ENCODE measurements around the gene JAK2. TPM values are rescaled to one million over a fixed set of nuclear protein-coding genes. Genes with fewer than 3 reads are reported as not detected.

JAK2 gene
- polyA plus RNA-seq, 1 of the 3 experiments (the other 2 are of a cell fraction), result 1.3 TPM

DNA sequence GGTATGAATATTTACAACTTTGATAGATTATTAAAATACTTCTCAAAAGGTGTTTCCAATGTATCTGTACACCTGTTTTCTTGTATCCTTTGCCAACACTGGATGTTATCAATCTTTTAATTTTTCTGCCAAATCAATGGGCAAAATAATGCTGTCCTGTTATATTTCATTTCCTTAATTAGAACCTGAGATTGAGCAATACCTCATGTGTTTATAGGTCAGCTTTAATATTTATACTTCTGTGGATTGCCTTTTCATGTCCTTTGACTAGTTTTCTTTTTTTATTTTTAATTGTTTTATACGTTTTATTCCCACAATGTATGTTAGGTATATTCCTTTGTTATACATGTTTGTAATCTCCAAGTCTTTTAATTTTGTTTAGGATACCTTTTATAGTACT lies 77.6 kb downstream of the JAK2 start:
- peaks cover 6% of the 10 kb centered on the region for H3F3A ChIP-seq (replicated peaks; ENCODE audit: insufficient read depth)
- TF ChIP-seq NRF1 (IDR thresholded peaks at IDR 0.05; ENCODE audit: low read depth, low read length) (no peak), MEF2A (IDR thresholded peaks at IDR 0.05; ENCODE audit: borderline replicate concordance, low read depth) (no peak), RCOR1 (IDR thresholded peaks at IDR 0.05; ENCODE audit: low read length) (no peak), RFX5 (IDR thresholded peaks at IDR 0.05; ENCODE audit: low read length) (no peak), GABPA (IDR thresholded peaks at IDR 0.05; ENCODE audit: low read depth) (no peak), MXI1 (IDR thresholded peaks at IDR 0.05; ENCODE audit: low read depth, low read length) (no peak), FOXJ3 (CRISPR knock-in tag; IDR thresholded peaks at IDR 0.05) (no peak), RAD21 (IDR thresholded peaks at IDR 0.05; ENCODE audit: low read length) (no peak), USF2 (IDR thresholded peaks at IDR 0.05; ENCODE audit: borderline replicate concordance, low read depth, low read length) (no peak), POLR2AphosphoS5 (IDR thresholded peaks at IDR 0.05; ENCODE audit: low read depth, low read length) (no peak), MAX (IDR thresholded peaks at IDR 0.05; ENCODE audit: low read depth) (no peak)
- no peaks in the 10 kb centered on the region for H3K9me2 ChIP-seq
- no peaks in the 10 kb centered on the region for H3K27me3 ChIP-seq (ENCODE audit: insufficient read depth)
- H3K9me3 ChIP-seq, result no peaks in the 10 kb centered on the region
- peaks cover 3 to 37% of the 10 kb centered on the region in 2 experiments for H3K36me3 ChIP-seq (replicated peaks in 1 of 2; ENCODE audit: control insufficient read depth in 1 of 2, insufficient read depth in 2 of 2, low read length in 1 of 2)
- WGBS (ENCODE audit: low lambda C conversion rate), result 67% methylated on average over 1 of the region's 1 CpG
- no peak for DNase-seq
- ChIA-PET POLR2A (no interaction called here), CTCF (interaction anchor here (0.9 kb wide), 1 partner anchor 300 kb away, joined by 3 read pairs; no protein-coding TSS in a partner anchor)
- no peaks in the 10 kb centered on the region for H3K79me2 ChIP-seq (ENCODE audit: insufficient read depth)
- H2AFZ ChIP-seq (ENCODE audit: low read depth), result no peak overlapping the region
- no peaks in the 10 kb centered on the region for H3K4me1 ChIP-seq (ENCODE audit: control insufficient read depth in 1 of 2, insufficient read depth in 2 of 2, low read depth in 1 of 2, low read length in 1 of 2)
- no peak overlapping the region for H3K9ac ChIP-seq
- H3K4me3 ChIP-seq (ENCODE audit: low read depth in 2 of 2, low read length in 1 of 2), result no peak overlapping the region
- no peak overlapping the region for H3K27ac ChIP-seq (ENCODE audit: low read depth in 2 of 2, low read length in 1 of 2)
- H3K4me2 ChIP-seq, result no peak overlapping the region
- H4K20me1 ChIP-seq (ENCODE audit: insufficient read depth), result no peaks in the 10 kb centered on the region

DNA sequence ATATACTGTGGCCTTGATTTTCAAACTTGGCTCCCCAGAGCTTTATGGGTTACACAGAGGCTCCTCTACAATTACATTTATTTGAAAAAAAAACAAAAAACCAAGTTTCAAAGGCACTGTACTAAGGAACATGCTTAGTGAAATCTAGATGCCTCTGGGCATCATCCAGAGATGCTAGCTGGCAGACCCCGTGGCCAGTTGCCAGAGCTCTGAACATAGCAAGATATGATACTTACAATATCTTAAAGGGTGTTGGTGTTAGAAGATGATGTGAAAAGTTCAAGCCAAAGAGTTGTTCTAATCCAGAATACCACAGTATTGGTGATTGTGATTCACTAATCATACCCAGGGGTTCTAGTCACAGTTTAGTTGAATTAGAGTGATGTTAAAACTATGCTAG lies 87.8 kb downstream of the JAK2 start:
- no peaks in the 10 kb centered on the region for H3K9me3 ChIP-seq
- no peaks in the 10 kb centered on the region for H3K27me3 ChIP-seq (ENCODE audit: insufficient read depth)
- TF ChIP-seq POLR2AphosphoS5 (IDR thresholded peaks at IDR 0.05; ENCODE audit: low read depth, low read length) (no peak), USF1 (IDR thresholded peaks at IDR 0.05; ENCODE audit: borderline replicate concordance, low read depth) (no peak), ELF1 (IDR thresholded peaks at IDR 0.05) (no peak), SIN3A (IDR thresholded peaks at IDR 0.05; ENCODE audit: borderline replicate concordance, low read depth, low read length) (no peak), MEF2A (IDR thresholded peaks at IDR 0.05; ENCODE audit: borderline replicate concordance, low read depth) (no peak), RCOR1 (IDR thresholded peaks at IDR 0.05; ENCODE audit: low read length) (no peak), IRF3 (IDR thresholded peaks at IDR 0.05; ENCODE audit: low read depth, low read length) (no peak), PBX3 (IDR thresholded peaks at IDR 0.05) (no peak), TCF12 (IDR thresholded peaks at IDR 0.05) (no peak)
- H4K20me1 ChIP-seq (ENCODE audit: insufficient read depth), result no peaks in the 10 kb centered on the region
- H3K36me3 ChIP-seq (replicated peaks in 1 of 2; ENCODE audit: control insufficient read depth in 1 of 2, insufficient read depth in 2 of 2, low read length in 1 of 2), result peaks cover 39 to 61% of the 10 kb centered on the region in 2 experiments
- no peaks in the 10 kb centered on the region for H3K9me2 ChIP-seq
- no peaks in the 10 kb centered on the region for H3K79me2 ChIP-seq (ENCODE audit: insufficient read depth)
- H3K4me2 ChIP-seq, result no peak overlapping the region
- no peaks in the 10 kb centered on the region for H3F3A ChIP-seq (replicated peaks; ENCODE audit: insufficient read depth)
- DNase-seq, result no peak
- CTCF ChIA-PET, result interaction anchor here (0.6 to 1.3 kb wide), 3 partner anchors 113 to 517 kb away, joined by 3 read pairs; partner anchors contain the start of gene INSL6
- peaks cover 0 to 7% of the 10 kb centered on the region in 2 experiments; a peak in 2 of 4 replicates for H3K4me1 ChIP-seq (ENCODE audit: control insufficient read depth in 1 of 2, insufficient read depth in 2 of 2, low read depth in 1 of 2, low read length in 1 of 2)
- H3K27ac ChIP-seq (ENCODE audit: low read depth in 2 of 2, low read length in 1 of 2), result peak overlapping the region in 1 of 2 experiments; percentile 22; a peak in 1 of 4 replicates
- 60% methylated on average over 1 of the region's 1 CpG for WGBS (ENCODE audit: low lambda C conversion rate)
- H3K9ac ChIP-seq, result no peak overlapping the region
- POLR2A ChIA-PET, result no interaction called here
- no peak overlapping the region for H3K4me3 ChIP-seq (ENCODE audit: low read depth in 2 of 2, low read length in 1 of 2)
- H2AFZ ChIP-seq (ENCODE audit: low read depth), result no peak overlapping the region
